AG09309 (cell line): ENCODE results near the gene CD69.

Source experiments
- DNase-seq: peaks from one replicate; pipeline ENCODE4 v3.0.0-alpha.2; 2010; ENCODE audit warnings: low read depth
- H3K4me3 ChIP-seq: 2 replicates; pipeline ENCODE4 v1.5.1; 2011; ENCODE audit warnings: mild to moderate bottlenecking, low read depth, low read length, moderate library complexity; ENCODE audit not compliant: control insufficient read depth
- TF ChIP-seq, protein P1 (sequence below): IDR thresholded peaks from 2 replicates; pipeline ENCODE4 v1.5.1; 2011; ENCODE audit warnings: mild to moderate bottlenecking, low read depth, low read length, inconsistent platforms; ENCODE audit not compliant: insufficient read depth, control insufficient read depth; ENCODE audit errors: missing control alignments

The CD69 gene

DNA sequence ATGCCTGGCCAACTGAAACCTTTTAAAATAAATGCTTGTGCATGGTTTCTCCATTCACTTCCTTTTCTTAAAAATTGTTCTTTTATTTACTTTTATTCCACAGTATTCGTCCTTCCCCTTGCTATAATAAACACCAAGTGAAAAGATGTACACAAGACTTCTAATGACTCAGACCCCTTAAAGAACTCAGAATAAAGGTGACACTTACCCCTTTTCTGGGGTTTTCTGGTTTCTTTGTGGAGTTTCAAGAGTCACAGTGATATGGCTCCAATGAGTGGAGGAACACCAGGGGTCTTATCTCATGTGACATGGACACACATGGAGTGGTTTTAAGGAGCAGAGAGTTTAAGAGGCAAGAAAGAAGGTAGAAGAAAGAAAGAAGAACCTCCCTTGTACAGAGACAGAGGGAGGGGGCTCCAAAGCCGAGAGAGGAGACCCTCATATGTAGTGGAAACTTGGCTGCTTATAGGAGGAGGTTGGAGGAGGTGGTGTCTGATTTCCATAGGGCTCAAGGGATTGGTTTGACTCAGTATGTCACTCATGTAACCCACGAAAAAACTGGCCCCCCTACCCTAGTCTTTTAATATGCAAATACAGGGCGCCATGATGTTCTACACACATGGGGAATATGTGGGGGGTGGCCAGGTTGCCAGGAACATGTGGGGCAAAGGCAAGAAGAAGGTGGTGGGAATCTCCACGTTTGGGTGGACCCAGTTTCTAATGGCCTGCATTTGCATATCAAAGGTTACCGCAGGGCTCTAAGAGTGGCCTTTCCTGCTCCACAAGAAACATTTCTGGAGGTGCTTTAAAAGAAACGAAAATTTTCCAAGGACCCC, 22.1 kb upstream of the CD69 start:
- TF ChIP-seq, protein P1, sequence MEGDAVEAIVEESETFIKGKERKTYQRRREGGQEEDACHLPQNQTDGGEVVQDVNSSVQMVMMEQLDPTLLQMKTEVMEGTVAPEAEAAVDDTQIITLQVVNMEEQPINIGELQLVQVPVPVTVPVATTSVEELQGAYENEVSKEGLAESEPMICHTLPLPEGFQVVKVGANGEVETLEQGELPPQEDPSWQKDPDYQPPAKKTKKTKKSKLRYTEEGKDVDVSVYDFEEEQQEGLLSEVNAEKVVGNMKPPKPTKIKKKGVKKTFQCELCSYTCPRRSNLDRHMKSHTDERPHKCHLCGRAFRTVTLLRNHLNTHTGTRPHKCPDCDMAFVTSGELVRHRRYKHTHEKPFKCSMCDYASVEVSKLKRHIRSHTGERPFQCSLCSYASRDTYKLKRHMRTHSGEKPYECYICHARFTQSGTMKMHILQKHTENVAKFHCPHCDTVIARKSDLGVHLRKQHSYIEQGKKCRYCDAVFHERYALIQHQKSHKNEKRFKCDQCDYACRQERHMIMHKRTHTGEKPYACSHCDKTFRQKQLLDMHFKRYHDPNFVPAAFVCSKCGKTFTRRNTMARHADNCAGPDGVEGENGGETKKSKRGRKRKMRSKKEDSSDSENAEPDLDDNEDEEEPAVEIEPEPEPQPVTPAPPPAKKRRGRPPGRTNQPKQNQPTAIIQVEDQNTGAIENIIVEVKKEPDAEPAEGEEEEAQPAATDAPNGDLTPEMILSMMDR = no peak
- no peak for DNase-seq

GRCh38 chr12:9781360-9781759, 20.7 kb upstream of the CD69 start:
- H3K4me3 ChIP-seq = no peak overlapping the region

More for the DNA sequence above, 22.1 kb upstream of the CD69 start:
- H3K4me3 ChIP-seq = no peak overlapping the region

GRCh38 chr12:9779209-9779608, 18.5 kb upstream of the CD69 start:
- no peak overlapping the region for H3K4me3 ChIP-seq
- TF ChIP-seq, protein P1 = no peak
- no peak for DNase-seq

More at GRCh38 chr12:9781360-9781759, 20.7 kb upstream of the CD69 start:
- TF ChIP-seq, protein P1 = no peak
- no peak for DNase-seq

DNA sequence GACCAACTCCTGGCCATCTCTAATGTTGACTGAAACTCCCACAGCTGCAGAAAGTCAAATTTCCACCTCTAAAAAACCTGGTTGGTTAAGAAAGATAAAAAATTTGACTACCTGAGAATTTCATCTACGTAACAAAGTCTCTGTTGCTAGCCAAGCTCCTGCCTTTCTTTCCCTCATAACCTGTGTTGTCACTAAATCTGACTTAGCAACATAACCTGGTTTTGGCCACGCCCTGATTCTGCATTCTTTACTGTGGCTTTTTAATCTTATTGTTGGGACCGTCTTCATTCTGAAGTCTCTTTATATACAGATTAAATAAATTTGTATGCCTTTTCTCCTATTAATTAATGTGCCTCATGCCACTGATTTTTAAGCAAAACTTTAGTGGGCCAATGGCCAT, 16.1 kb upstream of the CD69 start:
- no peak for DNase-seq
- H3K4me3 ChIP-seq = no peak overlapping the region
- TF ChIP-seq, protein P1 = no peak

DNA sequence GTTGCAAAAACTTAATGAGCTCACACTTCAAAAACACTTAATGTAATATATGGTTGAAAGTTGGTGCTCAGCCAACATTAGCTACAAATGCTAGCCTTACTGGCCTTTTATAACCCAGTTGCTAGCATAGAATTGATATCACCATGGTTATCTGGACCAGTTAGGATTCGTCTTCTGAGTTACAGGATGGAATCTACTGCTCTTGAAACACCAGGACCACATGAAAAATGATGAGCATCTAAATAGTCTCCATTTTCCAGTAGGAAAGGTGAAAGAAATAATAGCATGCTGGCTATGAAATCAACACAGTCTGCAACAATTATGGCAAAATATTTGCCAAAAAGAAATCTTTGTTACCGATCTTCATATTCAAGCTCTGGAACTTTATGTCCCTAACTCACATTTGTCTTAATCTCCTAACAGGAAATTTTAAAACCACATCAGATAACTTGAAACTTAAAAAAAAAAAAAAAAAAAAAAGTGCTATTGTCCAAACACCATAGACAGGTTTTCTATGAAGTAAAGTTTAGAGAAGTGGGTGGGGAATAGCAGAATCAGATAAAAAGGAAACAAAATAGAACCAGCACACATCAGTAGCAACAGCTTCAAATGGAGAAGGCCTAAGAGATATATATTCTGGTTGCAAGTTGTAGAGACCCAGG, 12.6 kb upstream of the CD69 start:
- DNase-seq = no peak
- TF ChIP-seq, protein P1 = no peak
- no peak overlapping the region for H3K4me3 ChIP-seq

- no peak for DNase-seq
- H3K4me3 ChIP-seq = no peak overlapping the region
- TF ChIP-seq, protein P1 = no peak
These were observed 2.3 kb upstream of the CD69 start for GRCh38 chr12:9763025-9763424.

GRCh38 chr12:9762369-9762768, 1.7 kb upstream of the CD69 start:
- no peak for DNase-seq
- no peak overlapping the region for H3K4me3 ChIP-seq
- TF ChIP-seq, protein P1 = no peak
